Erythroblast (primary cell): ENCODE data around the gene HTD2.

ENCODE experiments used
- GATA1 ChIP-seq: IDR thresholded peaks from 2 replicates; pipeline ENCODE4 v1.6.1; 2011; ENCODE audit warnings: low read depth, mild to moderate bottlenecking, control low read depth, low read length, moderate library complexity
- POLR2A ChIP-seq: IDR thresholded peaks from 2 replicates; pipeline ENCODE4 v1.6.1; 2011; ENCODE audit warnings: mild to moderate bottlenecking, low read length

DNA sequence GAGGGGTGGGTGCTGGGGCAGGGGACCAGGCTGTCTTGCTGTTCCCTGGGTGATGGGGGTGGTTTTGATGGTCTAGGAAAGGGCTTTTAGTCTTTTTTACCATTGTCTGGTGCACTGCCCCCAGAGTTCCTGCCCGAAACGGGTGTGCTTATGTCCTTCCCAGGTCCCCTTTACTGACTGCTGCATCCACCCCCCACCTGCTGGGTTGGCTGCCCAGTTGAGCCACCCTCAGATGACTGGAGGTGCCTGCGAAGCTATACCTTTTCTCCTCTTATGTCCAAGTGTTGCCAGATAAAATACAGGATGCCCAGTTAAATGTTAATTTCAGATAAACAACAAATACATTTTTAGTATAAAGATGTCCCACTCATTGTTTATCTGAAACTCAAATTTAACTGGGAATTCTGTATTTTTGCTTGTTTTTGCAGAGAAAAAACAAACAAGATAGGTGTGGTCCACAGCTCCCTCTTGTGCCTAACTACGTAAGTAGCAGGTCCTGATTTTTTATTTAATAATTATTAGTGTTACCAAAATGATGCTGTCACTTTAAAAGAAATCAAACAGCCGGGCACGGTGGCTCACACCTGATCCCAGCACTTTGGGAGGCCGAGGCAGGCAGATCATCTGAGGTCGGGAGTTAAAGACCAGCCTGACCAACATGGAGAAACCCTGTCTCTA, 6.3 kb upstream of the HTD2 start:
- TF ChIP-seq POLR2A = no peak
- no peak for TF ChIP-seq GATA1
